WTC11 (cell line): ENCODE results near the gene ERP29. TPM values are rescaled to one million over a fixed set of nuclear protein-coding genes. Genes with fewer than 3 reads are reported as not detected.

ENCODE experiments used
- ATAC-seq: fragments of 200-7000 bp; cut with Tn5 transposase; 2 replicates; pipeline ENCODE4 v1.10.0; 2021; ENCODE audit warnings: mild to moderate bottlenecking, moderate library complexity
- CTCF ChIA-PET: fragments of 300-600 bp; sonication (Branson Sonifier 250); formaldehyde crosslinking; loops from one replicate; lab custom pipeline; 2021; ENCODE audit warnings: antibody characterized with exemption; lab: Charles Lee
- POLR2A ChIA-PET: fragments of 350-600 bp; sonication (Branson Sonifier 250); formaldehyde crosslinking; loops from one replicate; lab custom pipeline; 2021; ENCODE audit warnings: antibody characterized with exemption; lab: Charles Lee
- DNase-seq: peaks from one replicate; pipeline ENCODE4 v3.0.0; 2021; ENCODE audit warnings: low spot score
- H3K27ac Mint-ChIP-seq: 2 replicates; pipeline ENCODE4 v1.8.0; 2021; ENCODE audit warnings: mixed read lengths
- H3K27me3 Mint-ChIP-seq: 2 replicates; pipeline ENCODE4 v1.8.0; 2021; ENCODE audit warnings: low read depth, mild to moderate bottlenecking, moderate library complexity, mixed read lengths
- H3K36me3 Mint-ChIP-seq: 2 replicates; pipeline ENCODE4 v1.8.0; 2021; ENCODE audit warnings: mixed read lengths
- H3K4me1 Mint-ChIP-seq: 2 replicates; pipeline ENCODE4 v1.8.0; 2022; ENCODE audit warnings: mixed read lengths
- H3K4me3 Mint-ChIP-seq: 2 replicates; pipeline ENCODE4 v1.8.0; 2021; ENCODE audit warnings: mild to moderate bottlenecking, moderate library complexity, mixed read lengths
- H3K9me3 Mint-ChIP-seq: 2 replicates; pipeline ENCODE4 v1.8.0; 2021; ENCODE audit warnings: mixed read lengths
- ELF4 ChIP-seq: sonication (generic); formaldehyde crosslinking; IDR thresholded peaks from 2 replicates; pipeline ENCODE4 v1.8.1; 2022; ENCODE audit warnings: low read depth, mild to moderate bottlenecking, moderate library complexity, missing genetic modification reagents
- FOXP1 ChIP-seq: sonication (generic); formaldehyde crosslinking; IDR thresholded peaks from 2 replicates; pipeline ENCODE4 v1.8.0; 2022; ENCODE audit warnings: missing genetic modification reagents, mild to moderate bottlenecking, moderate library complexity, borderline replicate concordance
- GRHL2 ChIP-seq: fragments of 250-450 bp; sonication (Bioruptor Pico); IDR thresholded peaks from 2 replicates; pipeline ENCODE4 v1.8.0; 2022; ENCODE audit warnings: mild to moderate bottlenecking, moderate library complexity; ENCODE audit not compliant: insufficient replicate concordance, severe bottlenecking
- JAZF1 ChIP-seq: fragments of 250-450 bp; sonication (Bioruptor Pico); IDR thresholded peaks from 2 replicates; pipeline ENCODE4 v1.9.0; 2021; ENCODE audit warnings: moderate library complexity, mild to moderate bottlenecking, inconsistent platforms
- NFYB ChIP-seq: sonication (generic); formaldehyde crosslinking; conservative IDR thresholded peaks from 2 replicates; pipeline ENCODE4 v1.8.0; 2022; ENCODE audit warnings: low read depth, missing genetic modification reagents
- NR2C2 ChIP-seq: sonication (generic); formaldehyde crosslinking; IDR thresholded peaks from 2 replicates; pipeline ENCODE4 v1.8.0; 2022; ENCODE audit warnings: mild to moderate bottlenecking, missing genetic modification reagents
- OVOL2 ChIP-seq: fragments of 250-450 bp; sonication (Bioruptor Pico); IDR thresholded peaks from 2 replicates; pipeline ENCODE4 v1.9.0; 2021; ENCODE audit warnings: mild to moderate bottlenecking, borderline replicate concordance
- PRDM15 ChIP-seq: sonication (generic); formaldehyde crosslinking; IDR thresholded peaks from 2 replicates; pipeline ENCODE4 v1.8.0; 2022; ENCODE audit warnings: missing genetic modification reagents
- PRRX2 ChIP-seq: fragments of 250-450 bp; sonication (Bioruptor Pico); IDR thresholded peaks from 2 replicates; pipeline ENCODE4 v1.8.0; 2021; ENCODE audit warnings: mild to moderate bottlenecking
- ZNF121 ChIP-seq: sonication (generic); formaldehyde crosslinking; IDR thresholded peaks from 2 replicates; pipeline ENCODE4 v1.8.0; 2023; ENCODE audit warnings: missing genetic modification reagents
- ZNF317 ChIP-seq: sonication (generic); formaldehyde crosslinking; IDR thresholded peaks from 2 replicates; pipeline ENCODE4 v1.8.1; 2023; ENCODE audit warnings: low read depth, mild to moderate bottlenecking, moderate library complexity, missing genetic modification reagents, borderline replicate concordance
- ZNF532 ChIP-seq: fragments of 250-450 bp; sonication (Bioruptor Pico); IDR thresholded peaks from 2 replicates; pipeline ENCODE4 v1.9.0; 2021; ENCODE audit warnings: mild to moderate bottlenecking, borderline replicate concordance
- total RNA-seq: library from RNA; stranded (reverse); gene quantifications from 3 replicates; pipeline ENCODE4 v1.2.3, GENCODE V29; 2021
- TF ChIP-seq, protein P1 (sequence below): sonication (generic); formaldehyde crosslinking; IDR thresholded peaks from 2 replicates; pipeline ENCODE4 v1.8.1; 2023; ENCODE audit warnings: mild to moderate bottlenecking, missing genetic modification reagents
- TF ChIP-seq, protein P2 (sequence below): sonication (generic); formaldehyde crosslinking; conservative IDR thresholded peaks from 2 replicates; pipeline ENCODE4 v1.8.1; 2023; ENCODE audit warnings: mild to moderate bottlenecking, low read depth, missing genetic modification reagents, moderate library complexity

ERP29 gene
- total RNA-seq, 1 experiment from 2014 or later: 162 TPM

DNA sequence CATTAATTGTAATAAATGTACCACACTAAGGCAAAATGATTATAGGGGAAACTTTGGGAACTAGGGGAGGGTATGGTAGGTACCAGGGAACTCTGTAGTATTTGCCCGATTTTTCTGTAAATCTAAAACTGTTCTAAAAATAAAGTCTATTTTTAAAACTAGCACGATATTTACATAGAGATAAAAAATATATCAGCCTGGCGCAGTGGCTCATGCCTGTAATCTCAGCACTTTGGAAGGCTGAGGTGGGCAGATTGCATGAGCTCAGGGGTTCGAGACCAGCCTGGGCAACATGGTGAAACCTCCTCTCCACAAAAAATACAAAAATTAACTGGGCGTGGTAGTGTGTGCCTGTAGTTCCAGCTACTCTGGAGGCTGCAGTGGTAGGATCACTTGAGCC lies 32.6 kb upstream of the ERP29 start:
- Mint-ChIP-seq H3K4me3 (no peak overlapping the region), H3K36me3 (no peaks in the 10 kb centered on the region), H3K27ac (no peak overlapping the region), H3K4me1 (no peaks in the 10 kb centered on the region), H3K9me3 (no peaks in the 10 kb centered on the region), H3K27me3 (no peaks in the 10 kb centered on the region)
- ATAC-seq (no peak), DNase-seq (no peak)
- CTCF ChIA-PET: no interaction called here
- POLR2A ChIA-PET: no interaction called here
- TF ChIP-seq, protein P1, sequence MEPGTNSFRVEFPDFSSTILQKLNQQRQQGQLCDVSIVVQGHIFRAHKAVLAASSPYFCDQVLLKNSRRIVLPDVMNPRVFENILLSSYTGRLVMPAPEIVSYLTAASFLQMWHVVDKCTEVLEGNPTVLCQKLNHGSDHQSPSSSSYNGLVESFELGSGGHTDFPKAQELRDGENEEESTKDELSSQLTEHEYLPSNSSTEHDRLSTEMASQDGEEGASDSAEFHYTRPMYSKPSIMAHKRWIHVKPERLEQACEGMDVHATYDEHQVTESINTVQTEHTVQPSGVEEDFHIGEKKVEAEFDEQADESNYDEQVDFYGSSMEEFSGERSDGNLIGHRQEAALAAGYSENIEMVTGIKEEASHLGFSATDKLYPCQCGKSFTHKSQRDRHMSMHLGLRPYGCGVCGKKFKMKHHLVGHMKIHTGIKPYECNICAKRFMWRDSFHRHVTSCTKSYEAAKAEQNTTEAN (CRISPR knock-in tag): no peak
- TF ChIP-seq OVOL2 (CRISPR knock-in tag) (no peak), JAZF1 (no peak)

DNA sequence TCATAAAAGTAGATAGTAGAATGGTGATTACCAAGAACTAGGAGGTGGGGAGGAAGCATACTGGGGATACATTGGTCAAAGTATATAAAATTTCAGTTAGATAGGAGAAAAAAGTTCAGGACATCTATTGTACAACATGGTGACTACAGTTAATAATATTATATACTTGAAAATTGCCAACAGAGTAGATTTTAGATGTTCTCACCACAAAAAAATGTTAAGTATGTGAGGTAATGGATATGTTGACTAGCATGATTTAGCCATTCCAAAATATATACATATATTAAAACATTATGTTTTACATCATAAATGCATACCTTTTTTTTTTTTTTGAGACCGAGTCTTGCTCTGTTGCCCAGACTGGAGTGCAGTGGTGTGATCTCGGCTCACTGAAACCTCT lies 31.2 kb upstream of the ERP29 start:
- Mint-ChIP-seq H3K9me3 (no peaks in the 10 kb centered on the region), H3K36me3 (no peaks in the 10 kb centered on the region), H3K27me3 (no peaks in the 10 kb centered on the region), H3K4me1 (no peaks in the 10 kb centered on the region), H3K27ac (no peak overlapping the region), H3K4me3 (no peak overlapping the region)
- DNase-seq (no peak), ATAC-seq (no peak)
- no peak for TF ChIP-seq NFYB (CRISPR knock-in tag)
- TF ChIP-seq NR2C2 (CRISPR knock-in tag): no peak
- no peak for TF ChIP-seq ELF4 (CRISPR knock-in tag)
- no peak for TF ChIP-seq FOXP1 (CRISPR knock-in tag)
- no peak for TF ChIP-seq PRDM15 (CRISPR knock-in tag)
- TF ChIP-seq ZNF532 (CRISPR knock-in tag): no peak
- TF ChIP-seq GRHL2 (CRISPR knock-in tag): no peak
- TF ChIP-seq PRRX2 (CRISPR knock-in tag): no peak
- no peak for TF ChIP-seq ZNF317 (CRISPR knock-in tag)
- no peak for TF ChIP-seq ZNF121
- TF ChIP-seq, protein P2, sequence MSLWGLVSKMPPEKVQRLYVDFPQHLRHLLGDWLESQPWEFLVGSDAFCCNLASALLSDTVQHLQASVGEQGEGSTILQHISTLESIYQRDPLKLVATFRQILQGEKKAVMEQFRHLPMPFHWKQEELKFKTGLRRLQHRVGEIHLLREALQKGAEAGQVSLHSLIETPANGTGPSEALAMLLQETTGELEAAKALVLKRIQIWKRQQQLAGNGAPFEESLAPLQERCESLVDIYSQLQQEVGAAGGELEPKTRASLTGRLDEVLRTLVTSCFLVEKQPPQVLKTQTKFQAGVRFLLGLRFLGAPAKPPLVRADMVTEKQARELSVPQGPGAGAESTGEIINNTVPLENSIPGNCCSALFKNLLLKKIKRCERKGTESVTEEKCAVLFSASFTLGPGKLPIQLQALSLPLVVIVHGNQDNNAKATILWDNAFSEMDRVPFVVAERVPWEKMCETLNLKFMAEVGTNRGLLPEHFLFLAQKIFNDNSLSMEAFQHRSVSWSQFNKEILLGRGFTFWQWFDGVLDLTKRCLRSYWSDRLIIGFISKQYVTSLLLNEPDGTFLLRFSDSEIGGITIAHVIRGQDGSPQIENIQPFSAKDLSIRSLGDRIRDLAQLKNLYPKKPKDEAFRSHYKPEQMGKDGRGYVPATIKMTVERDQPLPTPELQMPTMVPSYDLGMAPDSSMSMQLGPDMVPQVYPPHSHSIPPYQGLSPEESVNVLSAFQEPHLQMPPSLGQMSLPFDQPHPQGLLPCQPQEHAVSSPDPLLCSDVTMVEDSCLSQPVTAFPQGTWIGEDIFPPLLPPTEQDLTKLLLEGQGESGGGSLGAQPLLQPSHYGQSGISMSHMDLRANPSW: no peak
- ChIA-PET POLR2A (no interaction called here), CTCF (interaction anchor here (1.6 kb wide), 1 partner anchor 37 kb away, joined by 8 read pairs; no protein-coding TSS in a partner anchor)
